Measurements from ENCODE around the gene GORAB.

GORAB gene

GRCh38 chr1:170593173-170594011, 61.4 kb downstream of the GORAB start:
- DNase-seq, result no peak

- DNase-seq, result no peak
These were observed 62.2 kb downstream of the GORAB start for GRCh38 chr1:170594066-170594626.

- no peak for DNase-seq
These were observed 64.7 kb downstream of the GORAB start for GRCh38 chr1:170596701-170597100.

GRCh38 chr1:170598618-170599017, 66.7 kb downstream of the GORAB start:
- DNase-seq, result no peak

GRCh38 chr1:170599033-170599432, 67.1 kb downstream of the GORAB start:
- no peak for DNase-seq

- no peak for DNase-seq
These were observed 69.9 kb downstream of the GORAB start for GRCh38 chr1:170601866-170602265.

All from GDM1 (cell line).